ENCODE results near the gene STRADA. TPM values are rescaled to one million over a fixed set of nuclear protein-coding genes. Genes with fewer than 3 reads are reported as not detected.

The STRADA gene
- total and polyA plus RNA-seq, 10 of the 15 experiments (the other 5 are each of a cell fraction or from before 2014, with no cell fraction given), result 13.3 to 54.1 (median 44.0) TPM

DNA sequence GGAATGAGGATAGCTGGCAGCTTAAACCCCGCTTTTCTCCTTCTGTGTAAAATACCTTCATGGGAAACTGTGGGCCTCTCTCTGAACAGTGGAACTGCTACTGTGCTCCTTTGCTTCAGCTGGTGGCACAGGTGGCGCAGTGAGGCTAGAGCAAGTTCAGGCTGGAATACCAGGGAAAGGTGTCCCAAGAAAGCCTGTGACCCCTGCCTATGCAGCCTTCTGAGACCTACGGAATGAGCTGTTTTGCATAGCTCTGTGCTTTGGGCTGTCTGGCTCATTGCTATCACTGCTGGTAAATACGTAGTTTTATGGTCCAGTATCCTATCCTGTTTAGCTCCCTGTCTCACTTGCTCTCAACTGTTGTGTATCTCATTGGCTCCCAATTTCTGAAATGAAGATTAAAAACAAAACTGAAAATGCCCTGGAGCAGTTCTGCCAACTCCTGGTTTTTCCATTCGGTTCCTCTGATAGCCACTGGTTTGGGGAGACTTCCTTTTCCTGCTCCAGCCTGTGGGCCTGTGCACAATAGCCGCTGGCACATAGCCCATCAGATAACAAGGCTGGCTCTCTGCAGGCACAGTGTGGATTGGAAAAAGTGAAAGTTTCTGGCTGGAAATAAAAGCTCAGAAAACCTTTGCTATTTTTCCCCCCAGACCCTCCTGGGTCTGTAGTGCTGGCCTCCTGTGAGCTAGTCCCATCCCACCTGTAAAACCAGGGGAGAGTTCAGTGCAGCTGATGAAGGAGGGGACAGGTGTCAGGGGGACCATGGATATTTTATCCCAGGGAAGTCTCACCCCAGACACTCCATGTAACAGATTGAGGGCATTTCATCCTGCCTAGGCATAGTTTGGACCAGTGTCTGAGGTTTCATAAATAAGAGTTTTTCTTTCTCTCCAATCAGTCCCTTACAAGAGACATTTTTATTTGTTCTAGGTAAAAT is 65.7 kb downstream of the STRADA start:
- TF ChIP-seq RELA (IDR thresholded peaks at IDR 0.05; ENCODE audit: borderline replicate concordance, partially characterized antibody) (no peak), SIX5 (IDR thresholded peaks at IDR 0.05; ENCODE audit: low read depth, low read length, severe bottlenecking) (no peak), ZBED1 (IDR thresholded peaks at IDR 0.05; ENCODE audit: borderline replicate concordance) (no peak), NRF1 (conservative IDR thresholded peaks at IDR 0.05; ENCODE audit: low read depth, low read length) (no peak), NR2C2 (IDR thresholded peaks at IDR 0.05; ENCODE audit: borderline replicate concordance, control insufficient read depth, insufficient read length, low read depth) (no peak), MEF2B (IDR thresholded peaks at IDR 0.05; ENCODE audit: partially characterized antibody, poor library complexity, severe bottlenecking) (no peak), NFYA (IDR thresholded peaks at IDR 0.05; ENCODE audit: borderline replicate concordance, low read depth, low read length) (no peak), PAX8 (IDR thresholded peaks at IDR 0.05) (no peak)
- TF ChIP-seq, protein P1, sequence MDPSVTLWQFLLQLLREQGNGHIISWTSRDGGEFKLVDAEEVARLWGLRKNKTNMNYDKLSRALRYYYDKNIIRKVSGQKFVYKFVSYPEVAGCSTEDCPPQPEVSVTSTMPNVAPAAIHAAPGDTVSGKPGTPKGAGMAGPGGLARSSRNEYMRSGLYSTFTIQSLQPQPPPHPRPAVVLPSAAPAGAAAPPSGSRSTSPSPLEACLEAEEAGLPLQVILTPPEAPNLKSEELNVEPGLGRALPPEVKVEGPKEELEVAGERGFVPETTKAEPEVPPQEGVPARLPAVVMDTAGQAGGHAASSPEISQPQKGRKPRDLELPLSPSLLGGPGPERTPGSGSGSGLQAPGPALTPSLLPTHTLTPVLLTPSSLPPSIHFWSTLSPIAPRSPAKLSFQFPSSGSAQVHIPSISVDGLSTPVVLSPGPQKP (IDR thresholded peaks at IDR 0.05; ENCODE audit: low read depth, low read length), result no peak
- peaks cover 2 to 5% of the 10 kb centered on the region in 2 experiments for H3K36me3 ChIP-seq (ENCODE audit: control insufficient read depth in 2 of 2, insufficient read depth in 2 of 2, low read length in 1 of 2)
- no peaks in the 10 kb centered on the region for H3K79me2 ChIP-seq (ENCODE audit: control insufficient read depth, insufficient read depth, low read length)
- SMC1A ChIA-PET (ENCODE audit: uncharacterized antibody, unreplicated experiment), result interaction anchor here (0.7 to 3.1 kb wide), 5 partner anchors 9 to 250 kb away, joined by 3 to 18 read pairs (median 3); no protein-coding TSS in a partner anchor
- FAIRE-seq, result no peak
- no peak overlapping the region for H3K4me2 ChIP-seq (ENCODE audit: control insufficient read depth, insufficient read depth)
- H3K4me1 ChIP-seq (ENCODE audit: control insufficient read depth, insufficient read depth, low read length), result no peaks in the 10 kb centered on the region
- BruUV-seq (replicated peaks), result no TSS peak
- ATAC-seq, result no peak
- no peaks in the 10 kb centered on the region for H3K9me3 ChIP-seq (replicated peaks; ENCODE audit: control insufficient read depth, insufficient read depth, low read length)
- CTCF ChIA-PET, result interaction anchor here (0.6 to 2.1 kb wide), 7 partner anchors 8 to 771 kb away, joined by 3 to 6 read pairs (median 4); no protein-coding TSS in a partner anchor
- H3K27me3 ChIP-seq (replicated peaks in 1 of 2; ENCODE audit: control insufficient read depth in 2 of 2, insufficient read depth in 2 of 2, low read length in 1 of 2), result no peaks in the 10 kb centered on the region
- POLR2A ChIA-PET, result interaction anchor here (0.6 kb wide), 1 partner anchor 165 kb away, joined by 3 read pairs; no protein-coding TSS in a partner anchor
- RAD21 ChIA-PET (ENCODE audit: unreplicated experiment), result interaction anchor here (3.0 kb wide), 1 partner anchor 10 kb away, joined by 8 read pairs; no protein-coding TSS in a partner anchor
- DNase-seq (ENCODE audit: low read depth, low spot score), result no peak
- H3K9ac ChIP-seq (ENCODE audit: control insufficient read depth, insufficient read depth, low read length), result no peak overlapping the region
- H3K27ac ChIP-seq (ENCODE audit: control insufficient read depth, insufficient read depth), result no peak overlapping the region
- WGBS (ENCODE audit: insufficient coverage, insufficient replicate concordance, low lambda C conversion rate, missing lambda C conversion rate), result 66% methylated on average over 6 of the region's 6 CpGs
- H4K20me1 ChIP-seq (ENCODE audit: control insufficient read depth, insufficient read depth), result no peaks in the 10 kb centered on the region
- H2AFZ ChIP-seq (ENCODE audit: control insufficient read depth, low read depth, low read length), result no peak overlapping the region
- no peak overlapping the region for H3K4me3 ChIP-seq
- in situ Hi-C loops (cut with MboI) (no loop called here), intact Hi-C loops (cut with micrococcal nuclease; ENCODE audit: unreplicated experiment) (no loop called here)
